ENCODE measurements around the gene SH3PXD2A. TPM values are rescaled to one million over a fixed set of nuclear protein-coding genes. Genes with fewer than 3 reads are reported as not detected.

Gene SH3PXD2A
- total RNA-seq, 1 experiment from 2014 or later, result 4.5 TPM

DNA sequence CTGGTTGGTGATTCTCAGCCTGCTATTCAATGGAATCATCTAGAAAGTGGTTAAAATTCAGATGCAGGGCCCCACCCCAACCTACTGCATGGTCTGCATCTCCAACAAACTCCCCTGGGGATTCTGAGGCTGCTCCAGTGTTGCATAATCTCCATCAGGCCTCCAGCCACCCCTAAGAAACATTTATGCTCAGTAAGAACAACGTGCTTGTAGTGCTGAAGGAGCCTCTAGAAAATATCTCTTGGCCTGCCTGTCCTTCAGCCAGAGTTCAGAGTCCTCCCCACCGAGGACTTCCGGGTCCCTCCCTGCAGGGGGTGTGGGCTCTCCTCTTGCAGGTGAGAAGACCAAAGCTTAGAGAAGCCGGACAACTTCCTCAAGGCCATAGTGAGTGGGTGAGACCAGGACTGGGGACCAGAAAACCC lies 159.8 kb downstream of the SH3PXD2A start:
- H2BK120ac ChIP-seq (ENCODE audit: low read depth, low read length, poor library complexity, severe bottlenecking), result no peak overlapping the region
- H2BK12ac ChIP-seq (ENCODE audit: insufficient read length, low read depth, low read length), result no peak overlapping the region
- H3K18ac ChIP-seq (ENCODE audit: insufficient read length, low read depth, low read length), result no peak overlapping the region
- H3T11ph ChIP-seq (ENCODE audit: low read length), result no peak overlapping the region
- no peak overlapping the region for H2AFZ ChIP-seq (ENCODE audit: low read length)
- no peak overlapping the region for H3K4me2 ChIP-seq (ENCODE audit: insufficient read depth, insufficient read length, low read length)
- no peak overlapping the region for H3K23ac ChIP-seq (ENCODE audit: insufficient read length, low read depth, low read length)
- H2AK5ac ChIP-seq (ENCODE audit: insufficient read length, low read length), result no peak overlapping the region
- H3K9me3 Mint-ChIP-seq, result no peaks in the 10 kb centered on the region
- no peak overlapping the region for H3K27ac ChIP-seq (ENCODE audit: insufficient read length, low read depth, low read length)
- no peak overlapping the region for H3K56ac ChIP-seq (ENCODE audit: insufficient read length, low read depth, low read length)
- no peak overlapping the region for H4K8ac ChIP-seq (replicated peaks; ENCODE audit: insufficient read length, low read depth, low read length)
- H4K20me1 ChIP-seq (ENCODE audit: control insufficient read depth, insufficient read depth, insufficient read length), result no peaks in the 10 kb centered on the region
- no peak overlapping the region; a peak in 1 of 7 replicates for H3K27ac Mint-ChIP-seq
- H3K27me3 ChIP-seq (ENCODE audit: insufficient read depth, low read length), result peaks cover 17% of the 10 kb centered on the region; the same call in 1 of the 2 replicates
- H3K4ac ChIP-seq (ENCODE audit: low read depth, low read length), result no peak overlapping the region
- no peak for DNase-seq
- no peaks in the 10 kb centered on the region for H3K36me3 Mint-ChIP-seq (ENCODE audit: insufficient read depth in 1 of 3, low read depth in 3 of 3)
- H3K27me3 Mint-ChIP-seq (ENCODE audit: low read depth), result peaks cover 54% of the 10 kb centered on the region
- TF ChIP-seq, protein P1, sequence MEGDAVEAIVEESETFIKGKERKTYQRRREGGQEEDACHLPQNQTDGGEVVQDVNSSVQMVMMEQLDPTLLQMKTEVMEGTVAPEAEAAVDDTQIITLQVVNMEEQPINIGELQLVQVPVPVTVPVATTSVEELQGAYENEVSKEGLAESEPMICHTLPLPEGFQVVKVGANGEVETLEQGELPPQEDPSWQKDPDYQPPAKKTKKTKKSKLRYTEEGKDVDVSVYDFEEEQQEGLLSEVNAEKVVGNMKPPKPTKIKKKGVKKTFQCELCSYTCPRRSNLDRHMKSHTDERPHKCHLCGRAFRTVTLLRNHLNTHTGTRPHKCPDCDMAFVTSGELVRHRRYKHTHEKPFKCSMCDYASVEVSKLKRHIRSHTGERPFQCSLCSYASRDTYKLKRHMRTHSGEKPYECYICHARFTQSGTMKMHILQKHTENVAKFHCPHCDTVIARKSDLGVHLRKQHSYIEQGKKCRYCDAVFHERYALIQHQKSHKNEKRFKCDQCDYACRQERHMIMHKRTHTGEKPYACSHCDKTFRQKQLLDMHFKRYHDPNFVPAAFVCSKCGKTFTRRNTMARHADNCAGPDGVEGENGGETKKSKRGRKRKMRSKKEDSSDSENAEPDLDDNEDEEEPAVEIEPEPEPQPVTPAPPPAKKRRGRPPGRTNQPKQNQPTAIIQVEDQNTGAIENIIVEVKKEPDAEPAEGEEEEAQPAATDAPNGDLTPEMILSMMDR (conservative IDR thresholded peaks at IDR 0.05), result no peak
- no CpG with 5 or more reads among the region's 4 CpGs for WGBS (ENCODE audit: extremely low coverage, insufficient read length, low lambda C conversion rate)
- H3K9ac ChIP-seq (ENCODE audit: extremely low read depth, insufficient read length, low read length), result no peak overlapping the region
- H3K79me2 ChIP-seq (ENCODE audit: insufficient read depth, low read length), result no peaks in the 10 kb centered on the region
- H3K79me1 ChIP-seq (ENCODE audit: insufficient read depth, low read depth, low read length, poor library complexity, severe bottlenecking), result no peaks in the 10 kb centered on the region
- H3K9me3 ChIP-seq (ENCODE audit: control insufficient read depth, low read depth, low read length), result no peaks in the 10 kb centered on the region
- peaks cover 30 to 44% of the 10 kb centered on the region in 2 experiments for H3K4me1 Mint-ChIP-seq
- peaks cover 5% of the 10 kb centered on the region; the same call in 1 of the 2 replicates for H3K4me1 ChIP-seq (ENCODE audit: insufficient read depth, low read length)
- H2BK5ac ChIP-seq (ENCODE audit: insufficient read length, low read length), result no peak overlapping the region
- peaks cover 13% of the 10 kb centered on the region for H3K23me2 ChIP-seq (ENCODE audit: insufficient read length, low read depth, low read length, poor library complexity, severe bottlenecking)
- no peak overlapping the region for H3K14ac ChIP-seq (ENCODE audit: insufficient read depth, low read length)
- H2BK15ac ChIP-seq (ENCODE audit: low read depth, low read length), result no peak overlapping the region
- no peak overlapping the region for H4K5ac ChIP-seq (ENCODE audit: insufficient read length, low read depth, low read length)
- no peak overlapping the region for H3K4me3 Mint-ChIP-seq
- H2BK20ac ChIP-seq (ENCODE audit: low read depth, low read length, poor library complexity, severe bottlenecking), result no peak overlapping the region
- H4K91ac ChIP-seq (ENCODE audit: insufficient read length, low read depth, low read length), result no peak overlapping the region

All from H9 (cell line).